SIG-M5 treated with dmso at 0.1 percent for 504 hours (cell line): Measurements from ENCODE around the gene TSPAN32.
A peak's percentile ranks its signal among the peaks of the same experiment; 100 is the strongest.

Experiments
- DNase-seq: peaks from one replicate; lab custom pipeline; 2025; ENCODE audit not compliant: unreplicated experiment; lab: John Stamatoyannopoulos, UW

The TSPAN32 gene

DNA sequence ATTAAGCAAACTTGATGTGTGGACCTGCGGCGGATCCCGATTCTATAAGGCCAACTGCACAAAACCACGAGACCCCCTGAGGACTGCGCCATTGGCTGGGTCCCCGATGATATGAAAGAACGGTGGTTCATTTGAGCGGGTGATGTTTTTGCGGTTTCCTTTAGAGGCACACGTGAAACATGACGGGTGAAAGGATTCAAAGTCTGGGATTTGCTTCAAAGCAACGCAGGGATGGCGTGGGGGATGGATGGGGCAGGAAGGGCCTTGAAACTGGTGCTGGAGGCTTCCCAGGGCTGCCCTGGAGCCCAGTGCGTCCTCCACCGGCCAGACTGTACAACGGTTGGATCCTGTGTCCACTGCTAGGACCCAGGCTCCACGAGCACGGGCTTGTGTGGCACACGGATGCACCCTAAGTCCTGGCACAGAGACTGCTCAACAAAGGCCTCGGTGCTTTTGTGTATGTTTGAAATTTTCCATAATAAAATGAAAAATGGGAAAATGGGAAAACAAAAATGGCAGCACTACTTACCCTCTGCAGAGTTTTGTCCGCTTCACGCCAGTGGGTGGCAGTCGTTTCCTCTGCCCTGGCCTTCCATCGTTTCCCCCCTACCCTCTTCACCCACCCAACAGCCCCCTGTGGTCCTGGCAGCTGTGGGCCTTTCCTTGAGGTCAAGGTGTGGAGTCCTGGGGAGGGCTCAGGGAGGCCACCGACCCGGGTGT lies 35.1 kb upstream of the TSPAN32 start:
- no peak for DNase-seq

DNA sequence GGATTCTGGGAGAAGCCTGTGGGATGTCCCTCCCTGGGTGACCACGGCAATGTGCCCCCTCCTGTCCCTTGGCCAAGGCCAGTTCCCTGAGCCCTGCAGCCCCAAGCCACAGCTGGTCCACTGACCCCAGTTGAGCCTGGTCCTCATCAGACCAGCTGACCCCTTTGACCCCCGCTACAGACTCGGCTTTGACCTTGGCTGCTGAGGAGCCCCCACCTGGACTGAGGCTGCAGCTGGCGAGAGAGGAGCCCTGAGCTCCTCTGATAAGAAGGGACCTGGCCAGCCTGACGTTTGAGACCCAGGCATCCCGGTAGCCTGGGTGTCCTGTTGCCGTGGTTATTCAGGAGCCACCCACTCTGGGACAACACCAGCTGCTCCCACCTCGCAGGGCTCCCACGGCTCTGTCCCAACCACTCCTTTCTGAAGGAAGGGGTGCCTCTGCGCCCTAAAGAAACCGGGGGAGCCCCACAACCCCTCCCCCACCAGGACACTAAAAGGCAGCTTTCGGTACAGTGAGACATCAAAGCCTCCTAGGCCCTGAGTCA lies 34.4 kb upstream of the TSPAN32 start:
- DNase-seq, result no peak

DNA sequence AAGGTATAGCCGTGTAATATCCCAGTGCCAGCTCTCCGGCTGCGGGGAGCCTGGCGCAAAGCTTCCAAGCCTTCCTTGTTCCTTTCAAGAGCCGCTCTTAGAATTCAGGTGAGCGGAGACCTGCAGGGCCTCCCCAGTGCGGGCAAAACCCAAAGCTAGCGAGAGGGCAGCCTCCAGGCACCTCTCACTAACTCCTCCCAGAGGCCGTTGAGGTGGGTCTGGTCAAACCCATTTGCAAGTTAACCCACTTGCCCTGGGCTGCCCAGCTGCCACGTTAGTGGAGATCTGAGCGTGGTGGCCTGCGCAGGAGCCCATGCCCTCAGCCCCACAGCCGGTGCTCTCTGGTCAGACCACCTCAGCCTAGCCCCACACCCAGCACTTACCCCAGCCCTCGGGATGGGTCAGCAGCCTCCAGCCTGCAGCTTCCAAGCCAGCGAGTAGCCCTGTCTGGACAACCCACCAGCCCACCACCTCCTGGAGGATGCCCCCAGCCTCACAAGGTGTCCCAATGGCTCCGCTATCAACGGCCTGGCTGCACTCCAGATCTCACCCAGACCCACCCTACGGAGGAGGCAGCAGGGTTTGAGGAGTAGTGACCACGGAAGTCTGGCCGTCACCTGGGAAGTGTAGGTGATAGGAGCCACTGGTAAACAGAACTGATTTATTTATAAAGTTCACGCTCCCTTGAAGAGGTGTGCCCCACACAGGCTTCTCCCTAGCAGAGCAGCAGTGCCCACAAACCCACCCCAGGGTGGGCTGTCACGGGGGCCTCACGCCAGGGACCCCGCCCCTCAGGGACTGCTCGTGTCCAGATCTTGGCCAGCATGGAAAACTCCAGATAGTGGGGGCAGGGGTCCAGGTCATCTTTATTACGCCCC lies 33.7 kb upstream of the TSPAN32 start:
- DNase-seq, result no peak

DNA sequence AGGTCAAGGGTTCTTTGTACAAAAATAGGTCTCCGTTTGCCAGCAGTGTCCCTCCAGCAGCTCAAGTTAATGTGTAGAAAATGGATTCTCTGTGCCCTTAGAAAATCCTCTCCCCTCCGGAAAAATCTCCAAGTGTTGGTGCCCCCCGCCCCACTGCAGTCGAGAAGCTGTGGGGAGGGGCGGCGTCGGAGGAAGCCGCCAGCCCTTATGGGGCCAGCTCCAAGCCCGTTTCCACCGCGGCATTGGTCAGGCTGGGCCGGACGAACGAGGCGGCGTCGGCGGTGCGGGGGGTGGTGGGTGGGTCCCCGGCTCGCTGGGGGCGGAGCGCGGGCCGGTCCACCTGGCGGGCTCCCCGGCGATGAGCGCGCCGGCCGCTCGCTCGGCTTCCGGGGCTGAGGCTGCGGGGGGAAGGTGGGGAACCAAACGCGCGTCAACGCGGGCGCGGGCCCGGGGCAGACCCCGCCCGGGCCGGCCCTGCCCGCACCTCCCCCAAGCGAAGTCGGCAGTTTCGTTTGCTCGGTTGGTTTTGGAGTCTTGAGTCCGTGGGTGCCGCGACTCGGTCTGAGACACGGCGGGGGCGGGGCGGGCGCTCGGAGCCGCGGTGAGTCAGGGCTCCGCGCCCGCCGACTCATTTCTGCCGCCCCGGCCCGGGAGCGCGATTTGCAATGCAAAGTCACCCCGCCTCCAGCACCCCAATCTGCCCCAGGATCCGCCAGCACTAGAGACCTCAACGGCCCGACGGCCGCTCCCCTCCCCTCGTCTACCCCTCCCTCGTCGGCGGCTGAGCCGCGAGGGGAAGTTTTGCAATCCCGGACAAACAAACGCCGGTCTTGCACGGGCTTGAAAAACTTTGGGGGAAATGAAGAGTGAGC lies 32.8 kb upstream of the TSPAN32 start:
- peak; percentile 66 for DNase-seq

DNA sequence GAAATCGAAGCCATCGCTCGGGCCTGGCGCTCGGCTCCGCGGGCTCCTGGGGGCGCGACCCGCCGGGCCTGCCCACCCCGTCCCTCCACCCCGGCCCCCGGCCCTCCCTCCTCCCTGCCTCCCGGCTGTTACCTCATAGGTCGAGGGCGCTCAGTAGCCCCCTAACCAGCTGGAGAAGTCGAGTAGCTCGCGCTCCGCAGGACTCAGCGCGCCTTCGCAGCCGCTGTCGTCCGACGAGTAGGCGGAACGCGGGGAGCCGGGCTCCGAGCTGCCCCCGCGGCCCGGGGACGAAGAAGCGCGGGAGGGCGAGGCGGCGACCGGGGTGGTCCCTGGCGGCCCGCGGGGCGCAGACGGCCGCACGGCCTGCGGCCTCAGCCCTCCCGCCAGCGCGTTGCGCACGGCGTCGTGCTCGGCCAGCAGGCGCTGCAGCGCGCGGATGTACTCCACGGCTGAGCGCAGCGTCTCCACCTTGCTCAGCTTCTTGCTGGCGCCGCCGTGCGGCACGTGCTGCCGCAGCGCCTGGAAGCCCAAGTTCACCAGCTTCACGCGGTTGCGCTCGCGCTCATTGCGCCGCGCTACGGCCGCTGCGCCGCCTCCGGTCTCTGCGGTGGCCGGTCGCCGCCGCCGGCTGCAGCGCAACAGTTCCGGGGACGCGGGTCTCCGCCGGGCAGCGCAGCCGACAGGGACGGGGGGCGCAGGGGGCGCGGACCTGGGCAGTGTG lies 32.1 kb upstream of the TSPAN32 start:
- no peak for DNase-seq

DNA sequence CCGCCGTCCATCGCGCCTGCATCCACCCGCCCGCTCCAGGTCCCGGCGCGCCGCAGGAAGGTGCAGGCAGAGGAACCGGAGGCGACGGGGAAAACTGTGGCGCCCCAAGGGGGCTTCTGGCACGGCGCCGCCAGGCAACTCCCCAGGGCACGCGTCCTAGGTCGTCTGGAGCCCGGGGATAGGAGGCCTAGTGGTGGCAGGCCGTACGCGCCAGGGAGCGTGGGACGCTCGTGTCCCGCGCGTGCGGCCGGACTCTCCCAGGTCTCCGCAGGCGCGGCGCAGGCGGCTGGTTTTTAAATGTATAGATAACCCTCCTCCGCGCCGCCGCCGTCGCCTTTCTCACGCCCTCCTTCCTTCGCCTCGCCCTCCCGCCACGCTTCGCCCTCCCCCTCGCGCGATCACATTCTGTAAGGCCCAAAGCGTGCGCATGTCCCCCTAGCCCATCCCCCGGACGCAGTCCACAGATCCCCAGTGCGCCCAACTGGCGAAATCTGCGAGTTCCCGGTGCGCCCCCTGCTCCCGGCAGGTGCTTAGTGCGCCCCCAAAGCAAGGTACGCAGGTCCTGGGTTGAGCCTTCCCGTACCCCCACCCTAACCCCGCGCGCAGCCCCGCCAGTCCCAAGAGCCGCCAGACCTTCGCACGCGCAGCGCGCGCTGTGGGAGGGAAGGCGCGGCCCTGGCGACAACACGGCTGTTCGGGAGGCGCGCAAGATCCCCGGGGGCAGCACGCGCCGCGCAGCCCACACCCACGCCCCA lies 31.3 kb upstream of the TSPAN32 start, which contains the start of gene ASCL2:
Gene ASCL2 (minus strand): TSS at position 267 of the 755 bp plus-strand sequence. CDS start 256 bp downstream, at position 11.
- DNase-seq, result no peak

DNA sequence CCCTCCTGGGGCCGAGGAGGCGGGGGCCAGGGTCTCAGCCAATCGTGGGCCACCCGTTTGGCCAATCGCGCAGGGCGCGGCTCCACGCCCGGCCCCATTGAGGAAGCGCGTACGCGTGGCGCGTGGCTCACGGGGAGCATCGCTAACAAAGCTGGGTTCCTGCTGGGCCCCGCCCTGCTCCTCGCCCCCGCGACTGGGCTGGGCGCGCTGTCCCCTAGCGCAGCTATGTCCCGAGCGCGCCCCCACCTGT lies 30.8 kb upstream of the TSPAN32 start:
- no peak for DNase-seq

DNA sequence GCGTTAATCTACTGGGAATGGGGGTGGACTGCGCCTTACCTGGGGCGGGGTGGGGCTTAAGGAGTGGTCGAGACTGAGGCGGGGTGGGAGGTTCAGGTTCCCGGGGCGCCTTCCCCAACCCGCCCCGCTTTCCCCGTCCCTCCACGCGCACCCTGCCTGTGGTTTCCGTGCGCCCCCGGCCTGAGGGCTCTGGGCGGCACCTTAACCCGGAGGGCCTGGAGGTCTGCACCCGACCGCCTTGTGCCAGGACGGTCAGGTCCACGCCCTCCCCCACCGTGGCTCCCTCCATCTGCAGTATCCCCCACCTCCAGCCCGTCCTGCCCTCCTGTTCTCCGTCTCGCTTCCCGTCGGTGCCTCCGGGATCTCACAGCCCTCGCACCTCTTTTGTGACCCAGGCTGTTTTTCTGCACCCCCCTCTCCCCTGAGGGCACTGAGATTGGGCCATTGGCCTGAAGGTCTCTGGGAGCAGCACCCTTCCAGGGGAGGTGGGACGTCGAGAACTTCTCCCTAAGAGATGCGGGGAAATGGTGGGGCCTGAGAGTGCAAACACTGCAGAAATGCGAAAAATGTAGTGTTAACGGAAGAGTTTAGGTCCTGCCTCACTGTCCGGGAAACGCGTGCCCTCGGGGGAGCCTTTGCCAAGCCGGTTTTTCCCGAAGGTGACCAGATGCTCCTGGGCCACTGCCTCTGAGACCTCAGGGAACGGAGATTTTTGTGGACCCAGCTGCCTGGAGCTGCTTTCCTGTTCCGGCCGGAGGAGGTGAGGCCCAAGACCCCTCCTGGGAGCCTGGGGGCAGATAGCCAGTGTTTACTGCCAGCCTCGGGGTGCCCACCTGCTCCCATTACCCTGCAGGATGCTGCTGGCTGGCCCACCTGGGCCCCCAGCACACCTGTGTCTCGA lies 30.2 kb upstream of the TSPAN32 start:
- DNase-seq, result no peak

DNA sequence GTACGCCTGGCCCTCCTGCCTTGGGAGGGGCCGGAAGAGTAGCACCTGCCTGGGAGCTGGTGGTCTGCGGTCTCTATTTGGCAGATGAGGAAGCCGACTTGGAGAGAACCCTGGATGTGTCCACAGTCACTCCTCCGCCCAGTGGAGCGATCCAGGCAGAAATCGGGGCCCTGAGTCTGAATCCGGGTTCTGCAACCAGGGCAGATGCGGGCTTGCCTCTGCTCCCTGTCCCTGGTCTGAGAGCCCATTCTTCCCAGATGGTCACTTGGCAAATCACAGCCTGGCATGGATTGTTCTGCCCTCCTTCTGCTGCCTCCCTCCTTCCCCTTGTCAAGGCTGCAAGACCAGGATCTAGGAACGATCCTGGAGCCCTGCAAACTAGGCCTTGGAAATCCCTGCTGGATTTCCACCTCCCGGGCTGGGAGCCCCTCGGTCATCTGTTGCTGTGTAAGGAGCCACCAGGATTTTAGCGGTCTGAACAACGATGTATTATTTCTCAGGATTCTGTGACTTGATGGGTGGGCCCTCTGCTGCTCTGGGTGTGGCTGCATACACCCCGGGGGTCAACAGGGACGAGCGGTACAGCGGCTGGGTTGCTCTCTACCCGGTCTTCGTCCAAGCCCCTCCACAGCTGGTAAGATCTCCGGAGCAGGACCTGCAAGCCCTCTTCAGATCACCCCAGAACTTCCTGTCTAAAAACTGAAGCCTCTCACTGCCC lies 29.4 kb upstream of the TSPAN32 start:
- DNase-seq, result no peak

DNA sequence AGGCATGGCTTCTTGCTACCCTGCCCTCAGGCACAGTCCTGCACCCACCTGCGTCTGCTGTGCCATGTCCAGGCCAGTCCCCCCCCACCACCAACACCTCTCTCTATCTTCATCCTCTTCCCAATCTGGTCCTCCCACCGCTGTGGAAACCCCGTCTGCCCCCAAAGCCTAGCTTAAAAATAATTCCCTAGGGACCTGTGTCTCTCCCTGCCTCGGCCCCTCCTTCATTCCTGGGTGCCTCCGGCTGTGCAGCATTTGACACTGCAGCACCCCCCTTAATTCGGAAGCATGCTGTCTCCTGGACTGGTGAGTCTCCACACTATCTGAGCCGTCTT lies 28.9 kb upstream of the TSPAN32 start:
- no peak for DNase-seq

DNA sequence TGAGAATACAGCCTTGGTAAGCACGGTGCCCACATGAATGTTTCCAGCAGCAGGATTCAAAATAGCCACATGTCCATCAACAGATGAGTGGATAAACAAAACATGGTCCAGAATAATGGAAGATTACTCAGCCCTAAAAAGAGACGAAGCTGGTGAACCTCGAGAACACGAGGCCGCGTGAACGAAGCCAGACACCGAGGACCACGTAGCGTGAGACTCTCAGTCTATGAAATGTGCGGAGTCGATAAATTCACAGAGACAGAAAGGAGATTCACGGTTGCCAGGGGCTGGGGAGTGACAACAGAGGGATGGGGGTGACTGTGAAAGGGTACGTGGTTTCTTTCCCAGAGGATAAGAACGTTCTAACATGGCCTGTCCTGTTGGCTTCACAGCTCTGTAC lies 28.5 kb upstream of the TSPAN32 start:
- no peak for DNase-seq

DNA sequence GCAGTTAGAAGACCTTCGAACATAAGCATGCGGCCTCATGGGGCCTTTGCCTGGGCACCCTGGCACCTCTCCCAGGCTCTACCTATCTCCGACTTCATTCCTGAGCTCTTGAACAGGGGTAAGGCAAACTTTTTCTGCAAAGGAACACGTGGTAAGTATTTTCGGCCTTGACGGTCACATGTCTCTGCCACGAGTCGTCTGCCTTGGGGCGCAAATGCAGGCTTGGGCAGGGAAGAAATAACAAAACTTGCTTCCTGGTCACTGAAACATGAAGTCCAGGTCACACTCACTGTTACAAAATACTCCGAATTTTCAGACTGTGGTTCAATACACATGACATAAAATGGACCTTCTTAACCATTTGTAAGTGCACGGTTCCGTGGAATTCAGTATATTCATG lies 28.0 kb upstream of the TSPAN32 start:
- DNase-seq, result no peak

DNA sequence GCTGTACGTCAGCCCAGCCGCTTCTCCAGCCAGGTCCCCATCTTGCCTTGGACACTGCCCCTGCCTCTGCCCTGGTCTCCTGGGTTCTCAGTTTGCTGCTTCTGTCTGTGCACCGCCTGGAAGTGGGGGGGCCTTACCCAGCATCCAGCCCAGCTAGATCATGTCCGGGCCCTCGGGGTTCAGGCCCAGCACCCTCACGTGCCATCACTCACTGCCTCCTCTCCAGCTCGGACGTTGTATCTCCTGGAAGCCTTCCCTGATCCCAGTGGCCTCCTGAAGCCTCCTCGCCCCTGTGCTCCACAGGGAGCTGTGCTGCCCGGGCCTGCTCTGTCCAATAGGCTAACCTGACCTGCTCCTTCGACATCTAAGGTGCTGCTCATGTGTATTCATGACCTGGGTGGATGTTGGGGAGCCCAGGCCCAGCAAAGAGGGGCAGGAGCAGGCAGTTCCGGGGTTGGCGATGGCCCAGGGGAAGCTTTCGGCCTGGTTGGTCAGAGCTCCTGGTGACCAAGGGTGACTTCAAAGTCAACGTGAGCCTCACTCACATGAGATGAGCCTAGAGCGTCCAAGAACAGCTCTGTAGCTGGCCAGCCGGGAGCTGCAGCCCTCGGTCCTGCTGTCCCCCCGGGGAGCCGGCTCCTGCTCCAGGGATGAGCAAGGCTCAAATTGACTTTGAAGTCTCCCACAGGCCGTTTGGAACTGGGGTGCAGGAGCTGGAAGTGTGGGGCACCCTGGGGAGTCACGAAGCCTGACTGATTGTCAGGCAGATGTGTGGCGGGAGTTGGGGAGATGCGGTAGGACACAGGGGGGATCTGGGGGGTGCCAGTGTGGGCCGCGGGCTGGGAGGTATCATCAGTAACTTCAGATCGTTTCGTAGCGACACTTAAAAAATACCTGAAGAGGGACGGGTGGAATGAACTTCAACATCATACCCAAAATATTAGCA lies 26.2 kb upstream of the TSPAN32 start:
- DNase-seq, result no peak

DNA sequence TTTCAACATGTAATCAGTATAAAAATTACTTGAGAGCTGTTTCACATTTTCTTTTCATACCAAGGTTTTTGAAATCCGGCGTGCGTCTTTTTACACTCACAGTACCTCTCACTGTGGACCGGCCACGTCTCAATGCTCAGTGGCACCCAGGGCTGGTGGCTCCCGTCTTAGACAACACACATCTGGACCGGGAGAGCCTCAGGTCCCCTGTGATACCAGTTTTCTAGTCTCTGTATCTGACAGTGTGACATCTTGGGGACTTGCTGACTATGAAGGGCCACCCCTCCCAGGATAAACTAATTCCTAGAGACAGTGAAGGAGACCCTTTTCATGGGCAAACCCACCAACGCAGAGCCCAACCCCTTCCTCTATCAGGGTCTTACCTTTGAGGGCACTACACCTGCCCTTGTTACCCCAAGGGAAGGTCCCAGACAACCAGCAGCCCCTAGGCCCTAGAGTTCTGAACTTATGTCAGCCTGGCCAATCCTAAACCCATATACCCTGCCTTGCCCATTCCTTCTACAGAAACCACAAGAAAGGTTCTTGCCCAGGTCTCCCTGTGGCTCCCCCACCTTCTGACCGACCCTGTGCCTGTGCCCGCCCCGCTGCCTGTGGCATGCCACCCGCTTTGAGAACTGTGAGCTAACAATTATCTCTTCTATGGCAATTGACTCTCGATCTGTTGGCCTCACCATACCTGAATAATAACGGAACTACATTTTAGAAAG lies 25.4 kb upstream of the TSPAN32 start:
- no peak for DNase-seq

DNA sequence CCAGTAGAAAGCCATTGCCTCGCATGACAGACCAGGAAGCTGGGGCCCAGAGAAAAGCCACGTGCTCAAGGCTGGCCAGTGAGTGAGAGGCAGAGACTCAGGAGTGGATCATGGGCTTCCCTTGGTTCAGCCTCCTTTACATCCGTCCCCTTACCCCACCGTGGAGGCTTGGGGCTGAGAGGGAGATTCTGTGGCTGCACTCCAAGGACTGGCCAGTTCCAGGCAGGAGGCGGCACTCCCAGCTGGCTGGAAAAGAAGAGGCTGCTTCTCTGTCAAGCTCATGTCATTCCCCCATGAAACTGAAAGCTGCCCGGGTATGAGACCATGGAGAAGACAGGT lies 24.8 kb upstream of the TSPAN32 start:
- no peak for DNase-seq

DNA sequence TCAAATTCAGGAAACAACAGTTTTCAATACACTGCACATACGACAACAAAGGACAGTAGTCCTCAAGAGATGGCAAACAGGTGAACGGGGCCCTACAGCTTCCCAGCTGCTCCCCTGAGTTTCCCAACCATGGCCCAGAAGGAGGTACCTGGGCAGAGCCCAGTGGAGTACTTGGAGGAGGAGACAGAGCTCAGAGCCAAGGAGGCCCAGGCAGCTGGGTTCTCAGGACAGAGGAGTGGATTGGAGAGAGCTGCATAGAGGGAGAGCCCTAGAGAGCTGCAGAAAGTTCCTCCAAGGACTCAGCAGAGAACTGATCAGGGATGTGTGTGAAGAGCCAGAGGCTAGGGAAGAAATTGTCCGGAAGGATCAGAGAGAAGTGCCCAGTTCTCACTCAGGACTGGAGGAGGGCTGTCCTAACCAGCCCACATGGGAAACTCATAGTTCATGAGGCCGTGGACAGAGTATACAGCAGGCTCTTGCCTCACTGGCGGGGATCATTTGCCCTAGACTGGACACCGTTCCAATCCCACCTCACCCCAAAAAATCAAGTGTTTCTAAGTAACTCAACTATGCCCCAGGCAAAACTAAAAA lies 23.8 kb upstream of the TSPAN32 start:
- no peak for DNase-seq
